ENCODE data around the gene IGF2R.

GRCh38 chr6:160135907-160136655 is 167.2 kb downstream of the IGF2R start:
- TF ChIP-seq CTCF (IDR thresholded peaks at IDR 0.05) = no peak
- no peak for TF ChIP-seq POLR2A (IDR thresholded peaks at IDR 0.05)

Data from lower leg skin (tissue), 3 donors.